Skin of body (tissue), 3 donors: ENCODE data around the gene FBXO39. TPM values are rescaled to one million over a fixed set of nuclear protein-coding genes. Genes with fewer than 3 reads are reported as not detected.
A peak's percentile ranks its signal among the peaks of the same experiment; 100 is the strongest.
"Not testable (repeated sequence)": the region's sequence is repeated elsewhere in the genome, so short reads cannot be mapped to it uniquely, and the experiment has no call there.

Experiments
- DNase-seq: peaks from one replicate; lab custom pipeline; 2025; lab: John Stamatoyannopoulos, UW
- small RNA-seq: library from RNA; depleted of rRNA; stranded (forward); fragments of <200 nt; gene quantifications from one replicate; pipeline ENCODE3, GENCODE V24; 2014; ENCODE audit warnings: low replicate concordance
- total RNA-seq: library from RNA; depleted of rRNA; stranded (reverse); fragments of >200 nt; gene quantifications from one replicate; pipeline ENCODE4 v1.2.3, GENCODE V29; 2014

The FBXO39 gene
- total RNA-seq, 1 donor from 2014 or later: 0.30 TPM

- no peak for DNase-seq
These were observed 13.1 kb downstream of the FBXO39 start for GRCh38 chr17:6789146-6789545.

- DNase-seq: no peak
These were observed 17.9 kb downstream of the FBXO39 start for GRCh38 chr17:6793748-6794493.

GRCh38 chr17:6796017-6796886, 20.2 kb downstream of the FBXO39 start:
- DNase-seq: no peak

- DNase-seq: no peak
These were observed 21.0 kb downstream of the FBXO39 start for GRCh38 chr17:6796887-6797490.

- DNase-seq: no peak
These were observed 21.8 kb downstream of the FBXO39 start for GRCh38 chr17:6797718-6798351.

GRCh38 chr17:6799738-6800137, 23.7 kb downstream of the FBXO39 start:
- no peak for DNase-seq

- DNase-seq: no peak
These were observed 24.5 kb downstream of the FBXO39 start for GRCh38 chr17:6800422-6801027.

GRCh38 chr17:6811510-6811909, 35.5 kb downstream of the FBXO39 start:
- no peak for DNase-seq

- DNase-seq: no peak
These were observed 36.3 kb downstream of the FBXO39 start for GRCh38 chr17:6812295-6812694.

- no peak for DNase-seq
These were observed 39.8 kb downstream of the FBXO39 start for GRCh38 chr17:6815775-6816174.

- DNase-seq: not testable (repeated sequence)
These were observed 40.4 kb downstream of the FBXO39 start for GRCh38 chr17:6816368-6816767.

- DNase-seq: no peak
These were observed 42.9 kb downstream of the FBXO39 start for GRCh38 chr17:6818938-6819337.

GRCh38 chr17:6823011-6823442, 47.0 kb downstream of the FBXO39 start:
- no peak for DNase-seq

GRCh38 chr17:6830383-6830986, 54.5 kb downstream of the FBXO39 start:
- DNase-seq: no peak

- peak; percentile 62 for DNase-seq
These were observed 55.7 kb downstream of the FBXO39 start, which contains the start of gene TEKT1 for GRCh38 chr17:6831661-6832263. Gene TEKT1, minus strand, starts transcription at chr17:6831729. Its CDS starts 1,353 bp downstream, at chr17:6830376.

Small RNAs within 50 kb of the gene (small RNA-seq; reads per million reads assigned to genes)
- gene AC004706.2: not detected

Other genes starting within 250 kb of the FBXO39 start
- gene PITPNM3, start 219.7 kb upstream of the FBXO39 start, total RNA-seq: 6.0 TPM
- gene KIAA0753, start 135.5 kb upstream of the FBXO39 start, total RNA-seq: 20.0 TPM
- gene TXNDC17, start 135.2 kb upstream of the FBXO39 start, total RNA-seq: 25.2 TPM
- 7.4 TPM for gene MED31, start 124.6 kb upstream of the FBXO39 start, total RNA-seq
- gene C17orf100, start 124.5 kb upstream of the FBXO39 start, total RNA-seq: 0.89 TPM
- gene SLC13A5, start 62.8 kb upstream of the FBXO39 start, total RNA-seq: not detected
- gene XAF1, start 20.2 kb upstream of the FBXO39 start, total RNA-seq: 19.4 TPM
- gene TEKT1, start 55.5 kb downstream of the FBXO39 start, total RNA-seq: 0.10 TPM
- 1.2 TPM for gene ALOX12, start 219.8 kb downstream of the FBXO39 start, total RNA-seq
- 57.5 TPM for gene RNASEK, start 236.4 kb downstream of the FBXO39 start, total RNA-seq
- 7.6 TPM for gene BCL6B, start 246.8 kb downstream of the FBXO39 start, total RNA-seq